Measurements from ENCODE around the gene PRIMA1.

Gene PRIMA1

DNA sequence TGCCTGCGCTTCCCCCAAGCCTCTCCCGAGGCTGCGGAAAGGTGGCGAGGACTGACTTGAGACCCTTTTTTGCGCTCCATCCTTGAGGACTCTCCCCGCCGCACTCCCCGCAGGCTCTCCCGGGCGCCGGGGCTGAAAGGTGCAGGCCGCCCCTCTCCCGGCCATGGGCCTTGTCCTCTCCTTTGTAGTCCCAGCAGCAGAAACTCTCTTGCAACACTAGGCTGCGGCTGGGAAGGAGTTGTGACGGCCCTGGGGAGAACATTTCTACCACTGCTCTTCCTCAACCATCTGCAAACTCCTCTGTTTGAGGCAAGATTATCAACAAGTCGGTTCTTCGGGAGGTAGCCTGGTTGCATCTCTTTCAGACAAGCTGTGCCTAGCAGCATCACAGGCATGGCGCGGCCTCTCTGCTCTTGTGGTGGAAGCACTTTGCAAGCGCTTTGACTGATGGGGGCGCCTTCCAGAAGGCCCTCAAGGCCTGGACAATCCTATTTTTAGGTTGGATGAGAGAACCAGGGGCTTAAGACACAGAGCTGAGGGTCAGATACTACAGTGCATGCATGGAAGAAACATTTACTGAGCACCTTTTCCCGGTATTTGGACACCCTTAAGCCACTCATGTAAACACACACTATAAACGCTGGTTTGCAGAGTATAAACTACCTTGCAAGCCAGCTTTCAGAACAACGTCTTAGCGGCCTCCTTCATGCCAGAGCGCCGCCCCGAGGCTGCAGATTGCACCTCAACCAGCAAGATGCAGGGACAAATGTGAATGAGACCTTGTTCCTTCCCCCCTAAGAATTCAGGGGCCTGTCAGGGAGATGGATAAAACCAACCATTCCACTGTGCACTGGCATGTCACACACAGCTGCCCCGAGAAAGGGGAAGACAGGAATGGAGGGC is 1.2 kb upstream of the PRIMA1 start:
- no peak for ATAC-seq (replicated peaks)
- no peak overlapping the region for H3K27ac Mint-ChIP-seq
- no peaks in the 10 kb centered on the region for H3K36me3 Mint-ChIP-seq (ENCODE audit: insufficient read depth)
- peaks cover 4 to 8% of the 10 kb centered on the region in 2 donors for H3K4me1 Mint-ChIP-seq (ENCODE audit: low read depth in 2 of 2)
- no peak for DNase-seq
- H3K4me3 Mint-ChIP-seq = peak overlapping the region; percentile 36 to 40
- H3K9me3 Mint-ChIP-seq = peaks cover 0 to 2% of the 10 kb centered on the region in 2 donors
- peaks cover 62 to 89% of the 10 kb centered on the region in 2 donors for H3K27me3 Mint-ChIP-seq

DNA sequence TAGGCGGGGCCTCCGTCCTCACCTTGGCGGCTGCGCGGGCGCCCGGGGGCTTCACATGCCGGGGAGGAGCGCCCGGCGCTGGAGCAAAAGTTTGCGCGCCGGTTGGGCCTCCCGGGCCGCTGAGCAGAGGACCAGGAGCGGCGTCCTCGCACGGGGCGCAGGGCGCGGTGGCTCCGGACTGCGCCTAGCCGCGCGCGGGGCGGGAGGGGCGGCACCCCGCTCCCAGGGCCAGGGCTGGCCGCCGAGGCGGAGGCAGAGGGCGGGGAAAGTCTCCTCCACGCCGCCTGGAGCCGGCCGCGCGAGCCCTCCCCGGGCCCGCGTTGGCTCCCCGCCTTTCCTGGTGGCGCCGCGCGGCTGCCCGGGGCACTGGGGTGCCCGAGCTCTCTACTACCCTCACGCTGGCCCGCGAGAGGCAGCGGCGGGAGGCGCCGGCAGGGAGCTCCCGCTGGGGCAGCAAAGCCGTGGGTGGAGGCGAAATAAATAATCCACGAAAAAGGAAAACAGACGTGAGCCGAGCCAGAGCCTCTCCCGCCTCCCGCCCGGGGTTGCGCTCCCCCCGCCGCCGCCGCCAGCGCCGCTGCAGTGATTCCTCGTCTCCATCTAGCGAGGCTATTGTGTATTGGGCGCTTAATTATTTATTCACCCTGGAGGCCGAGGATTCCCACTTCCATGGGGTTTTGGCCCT is 400 bp upstream of the PRIMA1 start:
- Mint-ChIP-seq H3K4me3 (no peak overlapping the region), H3K27me3 (peaks cover 62 to 89% of the 10 kb centered on the region in 2 donors), H3K36me3 (ENCODE audit: insufficient read depth) (no peaks in the 10 kb centered on the region), H3K27ac (no peak overlapping the region), H3K9me3 (no peaks in the 10 kb centered on the region), H3K4me1 (ENCODE audit: low read depth in 2 of 2) (peaks cover 4 to 8% of the 10 kb centered on the region in 2 donors)
- ATAC-seq (replicated peaks) (no peak), DNase-seq (no peak)

DNA sequence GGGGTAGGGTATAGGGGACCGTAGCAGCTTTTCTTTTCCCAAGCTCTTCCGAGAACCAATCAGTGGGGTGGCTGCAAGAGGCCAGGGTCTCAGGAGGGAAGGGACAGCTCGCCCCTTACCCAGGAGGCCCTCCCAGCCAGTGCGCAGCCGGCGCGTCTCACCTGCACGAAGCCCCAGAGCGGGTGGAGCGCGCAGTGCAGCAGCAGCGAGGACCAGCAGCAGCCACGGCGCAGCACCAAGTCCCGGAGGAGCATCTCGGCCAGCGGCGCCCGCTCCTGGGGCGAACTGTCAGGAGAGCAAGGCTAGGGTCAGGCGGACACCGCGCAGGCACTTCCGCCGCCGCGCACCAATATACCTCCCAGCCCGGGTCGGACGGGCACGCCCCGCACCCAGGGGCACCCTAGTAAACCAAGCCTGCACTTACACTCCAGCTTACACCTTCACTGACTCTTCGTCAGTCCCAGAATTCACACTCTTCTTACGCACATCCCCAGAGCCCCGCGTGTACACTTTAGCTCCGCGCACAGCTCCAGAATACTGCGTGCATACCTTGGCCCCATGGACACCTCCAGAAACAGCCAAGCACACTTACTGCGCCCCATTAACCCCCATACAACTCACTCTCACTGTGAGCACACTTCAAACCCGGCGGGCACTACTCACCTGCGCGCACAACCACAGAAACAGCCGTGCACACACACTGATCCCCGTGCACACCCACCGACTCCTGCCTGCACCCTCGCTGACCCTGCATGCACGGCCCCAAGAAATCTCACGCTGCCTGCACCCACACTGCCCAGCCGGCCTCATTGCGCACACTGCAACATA is 606 bp downstream of the PRIMA1 start:
- ATAC-seq (replicated peaks) (no peak), DNase-seq (no peak)
- Mint-ChIP-seq H3K9me3 (no peaks in the 10 kb centered on the region), H3K4me1 (ENCODE audit: low read depth in 2 of 2) (peaks cover 4 to 8% of the 10 kb centered on the region in 2 donors), H3K27me3 (peaks cover 60 to 89% of the 10 kb centered on the region in 2 donors), H3K4me3 (no peak overlapping the region), H3K27ac (no peak overlapping the region), H3K36me3 (ENCODE audit: insufficient read depth) (no peaks in the 10 kb centered on the region)

DNA sequence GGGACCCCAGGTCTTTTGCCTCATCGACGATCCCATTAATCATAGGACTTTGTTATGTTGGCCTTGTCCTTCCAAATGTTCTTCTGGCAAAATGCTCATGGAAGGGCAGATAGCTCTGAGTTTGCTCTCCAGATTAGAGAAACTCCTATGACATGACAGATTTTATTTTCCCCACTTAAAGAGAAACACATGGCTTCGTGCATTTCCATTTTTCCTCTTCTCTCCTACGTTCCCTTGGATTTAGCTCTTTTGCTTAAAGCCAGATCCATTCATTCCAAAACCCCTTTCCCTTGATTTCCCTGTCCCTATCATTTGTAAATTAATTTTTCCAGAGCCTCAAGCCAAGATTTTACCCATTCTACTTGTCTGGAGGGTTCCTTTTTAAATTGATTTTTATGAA is 2.9 kb downstream of the PRIMA1 start:
- Mint-ChIP-seq H3K27ac (no peak overlapping the region), H3K4me3 (no peak overlapping the region), H3K36me3 (ENCODE audit: insufficient read depth) (no peaks in the 10 kb centered on the region)

DNA sequence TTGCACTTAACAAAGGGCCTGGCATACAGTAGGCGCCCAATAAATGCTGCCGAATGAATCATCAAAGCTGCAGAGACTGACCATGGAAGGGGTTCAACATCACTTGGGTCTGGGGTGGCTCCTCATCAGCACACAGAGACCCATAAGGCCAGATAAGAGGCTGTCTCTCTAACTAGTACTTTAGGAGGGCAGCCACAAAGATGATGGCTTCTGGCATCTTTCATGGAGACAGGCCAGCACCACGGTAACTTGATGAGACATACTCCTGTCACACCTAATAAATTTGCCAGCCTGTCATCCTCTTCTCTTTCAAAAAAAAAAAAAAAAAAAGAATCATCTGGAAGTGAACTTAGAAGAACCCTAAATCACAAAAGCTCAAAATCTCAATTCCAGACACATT is 3.4 kb downstream of the PRIMA1 start:
- Mint-ChIP-seq H3K27me3 (peaks cover 44 to 69% of the 10 kb centered on the region in 2 donors), H3K36me3 (ENCODE audit: insufficient read depth) (no peaks in the 10 kb centered on the region), H3K4me3 (no peak overlapping the region), H3K27ac (no peak overlapping the region), H3K9me3 (no peaks in the 10 kb centered on the region), H3K4me1 (ENCODE audit: low read depth in 2 of 2) (peaks cover 4% of the 10 kb centered on the region in 2 donors)
- ATAC-seq (replicated peaks) (no peak), DNase-seq (no peak)

More for the DNA sequence above, 2.9 kb downstream of the PRIMA1 start:
- H3K9me3 Mint-ChIP-seq = no peaks in the 10 kb centered on the region
- H3K4me1 Mint-ChIP-seq (ENCODE audit: low read depth in 2 of 2) = peaks cover 4 to 8% of the 10 kb centered on the region in 2 donors
- ATAC-seq (replicated peaks) = no peak
- H3K27me3 Mint-ChIP-seq = peaks cover 49 to 75% of the 10 kb centered on the region in 2 donors
- DNase-seq = no peak

DNA sequence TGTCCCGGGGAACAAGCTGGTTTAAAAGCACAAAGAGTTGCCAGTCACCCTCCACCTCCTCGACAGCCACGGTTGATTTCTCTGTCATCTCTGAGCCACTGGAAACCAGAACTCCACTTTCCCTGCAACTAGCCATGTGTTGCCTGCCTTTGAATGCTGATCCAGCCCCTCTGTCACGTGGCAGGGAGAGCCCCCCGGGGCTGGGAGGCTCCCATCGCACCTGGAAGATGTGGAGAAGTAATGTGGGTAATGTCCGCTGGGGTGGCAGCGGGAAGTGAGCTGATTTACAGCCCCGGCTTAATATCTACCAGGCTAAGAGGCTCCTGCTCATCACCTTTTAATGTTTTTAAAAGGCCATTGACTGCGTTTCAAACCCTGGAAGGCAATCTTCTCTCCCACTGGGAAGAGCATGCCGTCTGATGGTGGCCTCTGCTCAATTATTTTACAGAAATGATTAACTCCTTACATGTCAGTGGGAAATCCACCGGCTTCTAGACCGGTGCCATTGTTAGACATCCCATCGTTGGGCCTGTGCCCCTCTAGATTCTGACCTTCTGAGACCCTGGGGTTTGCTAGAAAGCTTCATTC is 7.4 kb downstream of the PRIMA1 start:
- Mint-ChIP-seq H3K27ac (no peak overlapping the region), H3K4me1 (ENCODE audit: low read depth in 2 of 2) (no peaks in the 10 kb centered on the region), H3K4me3 (no peak overlapping the region), H3K9me3 (no peaks in the 10 kb centered on the region), H3K27me3 (peaks cover 31 to 62% of the 10 kb centered on the region in 2 donors), H3K36me3 (ENCODE audit: insufficient read depth) (no peaks in the 10 kb centered on the region)
- ATAC-seq (replicated peaks) = no peak
- DNase-seq = no peak

DNA sequence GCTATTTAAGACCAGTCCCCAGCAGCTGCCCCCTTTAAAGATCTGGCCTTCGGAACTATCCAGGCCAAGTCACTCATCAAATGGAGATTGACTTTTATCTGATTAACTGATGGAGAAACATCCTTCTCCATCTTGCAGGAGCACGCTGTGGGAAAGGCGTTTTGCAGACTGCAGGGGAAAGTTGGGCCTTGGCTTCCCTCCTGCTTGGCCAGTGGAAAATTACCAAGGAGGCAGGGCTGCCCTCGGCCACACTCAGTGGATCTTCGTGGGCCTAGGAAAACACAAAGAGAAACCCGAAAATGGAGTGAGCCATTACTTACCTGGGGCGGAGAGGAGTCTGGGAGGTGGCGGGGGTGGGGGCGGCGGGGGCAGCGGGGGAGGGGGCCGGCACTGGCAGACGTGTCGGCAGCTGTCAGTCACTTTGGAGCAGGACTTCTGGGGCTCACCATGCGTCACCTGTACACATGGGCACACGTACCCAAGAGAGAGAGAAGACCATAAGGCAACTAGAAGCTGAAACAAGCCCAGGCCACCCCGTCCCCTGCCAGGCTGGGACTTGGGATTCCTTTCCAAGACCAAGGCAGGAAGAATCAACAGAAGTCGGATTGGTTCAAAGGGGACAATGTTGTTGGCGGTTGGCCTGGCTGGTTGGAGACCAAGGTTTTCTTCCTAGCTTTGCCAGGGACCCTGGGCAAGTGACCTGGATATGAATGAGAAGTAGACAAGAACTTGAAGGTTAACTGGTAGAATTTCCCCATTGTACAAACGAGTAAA is 9.2 kb downstream of the PRIMA1 start:
- no peak overlapping the region for H3K27ac Mint-ChIP-seq

DNA sequence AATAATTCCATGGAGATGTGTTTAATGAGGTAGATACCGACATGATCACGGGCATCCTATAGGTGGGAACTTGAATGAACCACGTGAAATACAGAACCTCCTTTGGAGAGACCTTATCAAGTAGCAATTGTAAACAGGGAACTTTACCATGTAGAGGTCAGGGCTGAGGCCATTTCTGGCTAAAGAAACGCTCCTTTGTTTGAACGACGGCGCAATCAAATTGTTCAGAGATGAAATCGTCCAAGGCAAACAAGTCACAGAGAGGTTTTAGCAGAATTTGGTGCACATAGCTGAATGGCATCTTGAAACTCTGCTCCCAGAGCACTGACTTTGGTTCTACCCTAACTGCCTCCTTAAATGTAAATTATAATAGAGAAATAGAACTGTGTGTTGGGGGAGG is 9.8 kb downstream of the PRIMA1 start:
- H3K27ac Mint-ChIP-seq = no peak overlapping the region
- no peaks in the 10 kb centered on the region for H3K36me3 Mint-ChIP-seq (ENCODE audit: insufficient read depth)
- no peaks in the 10 kb centered on the region for H3K4me1 Mint-ChIP-seq (ENCODE audit: low read depth in 2 of 2)
- no peak for ATAC-seq (replicated peaks)
- H3K4me3 Mint-ChIP-seq = no peak overlapping the region
- peaks cover 13 to 56% of the 10 kb centered on the region in 2 donors for H3K27me3 Mint-ChIP-seq
- no peak for DNase-seq
- no peaks in the 10 kb centered on the region for H3K9me3 Mint-ChIP-seq

More for the DNA sequence above, 9.2 kb downstream of the PRIMA1 start:
- H3K4me1 Mint-ChIP-seq (ENCODE audit: low read depth in 2 of 2) = no peaks in the 10 kb centered on the region
- H3K27me3 Mint-ChIP-seq = peaks cover 18 to 62% of the 10 kb centered on the region in 2 donors
- DNase-seq (no peak), ATAC-seq (replicated peaks) (no peak)
- H3K36me3 Mint-ChIP-seq (ENCODE audit: insufficient read depth) = no peaks in the 10 kb centered on the region
- H3K4me3 Mint-ChIP-seq = no peak overlapping the region
- H3K9me3 Mint-ChIP-seq = no peaks in the 10 kb centered on the region

DNA sequence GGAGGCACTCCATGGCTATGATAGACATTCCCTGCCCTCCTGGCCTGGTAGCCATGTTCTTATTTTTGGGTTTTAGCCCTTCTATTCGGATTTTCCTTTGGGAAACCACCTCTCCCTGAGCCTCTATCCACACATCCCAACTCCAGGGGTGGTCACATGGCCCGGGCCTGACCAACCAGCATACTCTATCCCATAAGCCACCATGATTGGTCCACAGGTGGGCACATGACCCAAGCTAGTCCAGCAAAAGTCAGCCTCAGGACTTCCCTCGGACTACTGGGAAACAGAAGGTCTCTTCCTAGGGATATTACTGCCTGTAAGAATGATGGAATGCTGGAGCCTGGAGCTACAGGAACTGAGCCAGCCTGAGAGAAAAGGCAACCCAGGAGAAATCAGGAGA is 12.5 kb downstream of the PRIMA1 start:
- Mint-ChIP-seq H3K36me3 (ENCODE audit: insufficient read depth) (no peaks in the 10 kb centered on the region), H3K4me3 (no peak overlapping the region), H3K9me3 (no peaks in the 10 kb centered on the region), H3K27me3 (peaks cover 15 to 47% of the 10 kb centered on the region in 2 donors), H3K27ac (no peak overlapping the region), H3K4me1 (ENCODE audit: low read depth in 2 of 2) (no peaks in the 10 kb centered on the region)
- ATAC-seq (replicated peaks) = no peak
- DNase-seq = no peak

DNA sequence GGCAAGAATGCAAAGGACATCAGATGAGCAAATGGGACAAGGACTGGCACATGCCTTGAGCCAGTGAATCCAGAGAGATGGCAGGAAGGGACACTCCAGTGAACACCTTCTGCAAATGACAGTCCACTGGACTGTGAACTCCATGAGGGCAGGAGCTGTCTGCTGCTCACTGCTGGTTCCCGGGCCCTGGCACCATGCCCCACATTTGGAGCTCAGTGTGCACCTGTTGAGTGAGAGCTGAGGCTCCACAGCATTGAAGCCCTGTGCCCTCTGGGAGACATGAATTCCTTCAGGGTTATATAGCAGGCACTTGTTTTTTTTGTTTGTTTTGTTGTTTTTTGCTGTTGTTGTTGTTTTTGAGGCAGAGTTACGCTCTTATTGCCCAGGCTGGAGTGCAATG is 13.1 kb downstream of the PRIMA1 start:
- DNase-seq (no peak), ATAC-seq (replicated peaks) (no peak)
- H3K36me3 Mint-ChIP-seq (ENCODE audit: insufficient read depth) = no peaks in the 10 kb centered on the region
- no peak overlapping the region for H3K4me3 Mint-ChIP-seq
- H3K27ac Mint-ChIP-seq = no peak overlapping the region
- H3K27me3 Mint-ChIP-seq = peaks cover 21 to 53% of the 10 kb centered on the region in 2 donors
- no peaks in the 10 kb centered on the region for H3K4me1 Mint-ChIP-seq (ENCODE audit: low read depth in 2 of 2)
- H3K9me3 Mint-ChIP-seq = no peaks in the 10 kb centered on the region

DNA sequence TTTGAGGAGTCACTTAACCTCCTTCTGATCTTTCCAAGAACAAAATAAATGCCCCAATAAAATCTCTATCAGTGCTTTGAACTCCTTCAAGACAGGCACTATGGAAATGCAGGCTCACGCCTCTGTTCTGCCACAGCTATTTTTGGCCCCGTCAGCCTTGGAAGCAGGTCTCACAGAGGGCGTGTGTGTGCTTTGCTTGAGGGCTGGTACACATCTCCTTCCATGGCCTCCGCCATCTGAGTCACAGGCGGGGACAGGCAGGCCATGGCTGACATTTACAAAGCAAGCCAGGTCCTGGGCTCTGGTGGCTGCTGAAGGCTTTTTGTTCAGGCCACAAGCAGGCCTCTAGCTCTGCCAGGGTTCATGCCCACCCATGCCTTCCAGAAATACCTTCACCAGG is 16.0 kb downstream of the PRIMA1 start:
- no peaks in the 10 kb centered on the region for H3K9me3 Mint-ChIP-seq
- no peak overlapping the region for H3K27ac Mint-ChIP-seq
- H3K36me3 Mint-ChIP-seq (ENCODE audit: insufficient read depth) = no peaks in the 10 kb centered on the region
- no peaks in the 10 kb centered on the region for H3K4me1 Mint-ChIP-seq (ENCODE audit: low read depth in 2 of 2)
- DNase-seq (no peak), ATAC-seq (replicated peaks) (no peak)
- H3K27me3 Mint-ChIP-seq = peaks cover 21 to 49% of the 10 kb centered on the region in 2 donors
- no peak overlapping the region for H3K4me3 Mint-ChIP-seq

DNA sequence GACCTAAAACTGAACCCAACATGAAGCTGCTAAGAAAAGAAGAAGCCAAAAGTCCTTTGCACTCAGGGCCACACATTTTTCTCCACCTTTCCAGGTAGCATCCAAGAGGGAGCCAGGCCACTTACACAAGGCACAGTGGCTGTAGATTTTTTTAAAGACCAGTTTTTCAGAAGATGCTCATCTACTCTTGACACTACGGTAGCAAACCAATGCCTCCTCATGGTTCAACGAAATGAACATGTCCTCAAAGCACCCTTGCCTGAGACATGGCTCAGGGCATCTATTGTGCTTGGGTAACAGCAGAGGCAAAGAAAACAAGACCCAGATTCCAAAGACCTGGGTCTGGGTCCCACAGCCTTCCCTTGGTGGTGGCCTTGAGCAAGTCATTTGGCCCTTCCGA is 22.3 kb downstream of the PRIMA1 start:
- H3K9me3 Mint-ChIP-seq = no peaks in the 10 kb centered on the region
- H3K36me3 Mint-ChIP-seq (ENCODE audit: insufficient read depth) = no peaks in the 10 kb centered on the region
- H3K4me3 Mint-ChIP-seq = no peak overlapping the region
- DNase-seq (no peak), ATAC-seq (replicated peaks) (no peak)
- peaks cover 64 to 82% of the 10 kb centered on the region in 2 donors for H3K27me3 Mint-ChIP-seq
- H3K27ac Mint-ChIP-seq = no peak overlapping the region
- H3K4me1 Mint-ChIP-seq (ENCODE audit: low read depth in 2 of 2) = peaks cover 0 to 1% of the 10 kb centered on the region in 2 donors
